Activated T-helper 1 cell treated with anti-CD3 and anti-CD28 coated beads, Interleukin-12 subunit alpha, Interleukin-12 subunit beta, Interleukin-2, Interleukin-4 antibody, amounts not matched to agents 30 ng/mL and 10 ng/mL and 1 ng/mL, durations not matched to agents 14 hours and 24 hours and 36 hours (primary cell): Measurements from ENCODE around the gene INO80E. TPM values are rescaled to one million over a fixed set of nuclear protein-coding genes. Genes with fewer than 3 reads are reported as not detected.
"Not testable (repeated sequence)": the region's sequence is repeated elsewhere in the genome, so short reads cannot be mapped to it uniquely, and the experiment has no call there.

Experiments used
- DNase-seq: peaks from one replicate; pipeline ENCODE4 v3.0.0; 2021; ENCODE audit warnings: low spot score
- H3K27ac Mint-ChIP-seq: one replicate; pipeline ENCODE4 v1.8.0; 2021; ENCODE audit warnings: mild to moderate bottlenecking, mixed read lengths
- H3K27me3 Mint-ChIP-seq: one replicate; pipeline ENCODE4 v1.8.0; 2022; ENCODE audit warnings: mild to moderate bottlenecking, moderate library complexity, mixed read lengths; ENCODE audit not compliant: insufficient read depth
- H3K36me3 Mint-ChIP-seq: one replicate; pipeline ENCODE4 v1.8.0; 2021; ENCODE audit warnings: low read depth, mixed read lengths
- H3K4me1 Mint-ChIP-seq: one replicate; pipeline ENCODE4 v1.8.0; 2021; ENCODE audit warnings: low read depth, mixed read lengths
- H3K4me3 Mint-ChIP-seq: one replicate; pipeline ENCODE4 v1.8.0; 2021; ENCODE audit warnings: mild to moderate bottlenecking, moderate library complexity, mixed read lengths
- H3K9me3 Mint-ChIP-seq: one replicate; pipeline ENCODE4 v1.8.0; 2021; ENCODE audit warnings: mixed read lengths
- intact Hi-C: fragments of 100-400 bp; cut with micrococcal nuclease; formaldehyde crosslinking; loops from one replicate; pipeline ENCODE4 v1.15.1; 2024
- total RNA-seq: library from RNA; stranded (reverse); gene quantifications from 2 replicates; pipeline ENCODE4 v1.2.3, GENCODE V29; 2022

Gene INO80E
- total RNA-seq, 1 donor from 2014 or later, result 137 TPM

GRCh38 chr16:30010844-30011713 is 15.0 kb downstream of the INO80E start, which contains the start of gene DOC2A:
Gene DOC2A (minus strand): TSS chr16:30011027. CDS start chr16:30010222, 805 bp downstream.
- no peak within 1 kb of the TSS for H3K27ac Mint-ChIP-seq
- H3K36me3 Mint-ChIP-seq, result no peaks in the 10 kb centered on the region
- H3K4me3 Mint-ChIP-seq, result peak within 1 kb of the TSS; percentile 87
- no peaks in the 10 kb centered on the region for H3K9me3 Mint-ChIP-seq
- H3K27me3 Mint-ChIP-seq, result peaks cover 29% of the 10 kb centered on the region
- intact Hi-C loops, result no loop called here
- no peak for DNase-seq
- peaks cover 6% of the 10 kb centered on the region for H3K4me1 Mint-ChIP-seq

- Mint-ChIP-seq H3K27me3 (peaks cover 29% of the 10 kb centered on the region), H3K27ac (peak overlapping the region; percentile 86), H3K9me3 (no peaks in the 10 kb centered on the region), H3K4me1 (peaks cover 6% of the 10 kb centered on the region), H3K4me3 (peak overlapping the region; percentile 87), H3K36me3 (no peaks in the 10 kb centered on the region)
- intact Hi-C loops, result no loop called here
- no peak for DNase-seq
Measured at GRCh38 chr16:30011714-30012504, 15.9 kb downstream of the INO80E start.

GRCh38 chr16:30012598-30012997 is 16.6 kb downstream of the INO80E start:
- intact Hi-C loops, DNase-seq, H3K4me3 Mint-ChIP-seq, H3K9me3 Mint-ChIP-seq, H3K4me1 Mint-ChIP-seq, H3K27ac Mint-ChIP-seq, H3K36me3 Mint-ChIP-seq: not testable (repeated sequence)
- H3K27me3 Mint-ChIP-seq, result peaks cover 29% of the 10 kb centered on the region

DNA sequence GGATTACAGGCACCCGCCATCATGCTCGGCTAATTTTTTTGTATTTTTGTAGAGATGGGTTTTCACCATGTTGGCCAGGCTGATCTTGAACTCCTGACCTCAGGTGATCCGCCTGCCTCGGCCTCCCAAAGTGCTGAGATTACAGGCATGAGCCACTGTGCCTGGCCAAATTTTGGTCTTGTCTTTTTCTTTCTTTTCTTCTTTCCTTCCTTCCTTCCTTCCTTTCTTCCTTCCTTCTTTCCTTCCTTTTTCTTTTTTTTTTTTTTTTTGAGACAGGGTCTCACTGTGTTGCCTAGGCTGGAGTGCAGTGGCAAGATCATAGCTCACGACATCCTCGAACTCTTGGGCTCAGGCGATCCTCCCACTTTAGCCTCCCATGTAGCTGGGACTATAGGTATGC is 19.4 kb downstream of the INO80E start:
- H3K36me3 Mint-ChIP-seq, H3K4me3 Mint-ChIP-seq, intact Hi-C loops, H3K9me3 Mint-ChIP-seq, DNase-seq, H3K27ac Mint-ChIP-seq: not testable (repeated sequence)
- peaks cover 12% of the 10 kb centered on the region for H3K4me1 Mint-ChIP-seq
- peaks cover 21% of the 10 kb centered on the region for H3K27me3 Mint-ChIP-seq

- DNase-seq, result no peak
- peaks cover 22% of the 10 kb centered on the region for H3K27me3 Mint-ChIP-seq
- H3K9me3 Mint-ChIP-seq, result no peaks in the 10 kb centered on the region
- peaks cover 22% of the 10 kb centered on the region for H3K4me1 Mint-ChIP-seq
- H3K4me3 Mint-ChIP-seq, result no peak overlapping the region
- H3K27ac Mint-ChIP-seq, result no peak overlapping the region
- H3K36me3 Mint-ChIP-seq, result no peaks in the 10 kb centered on the region
- intact Hi-C loops, result no loop called here
Measured at GRCh38 chr16:30016555-30017276, 20.7 kb downstream of the INO80E start.

DNA sequence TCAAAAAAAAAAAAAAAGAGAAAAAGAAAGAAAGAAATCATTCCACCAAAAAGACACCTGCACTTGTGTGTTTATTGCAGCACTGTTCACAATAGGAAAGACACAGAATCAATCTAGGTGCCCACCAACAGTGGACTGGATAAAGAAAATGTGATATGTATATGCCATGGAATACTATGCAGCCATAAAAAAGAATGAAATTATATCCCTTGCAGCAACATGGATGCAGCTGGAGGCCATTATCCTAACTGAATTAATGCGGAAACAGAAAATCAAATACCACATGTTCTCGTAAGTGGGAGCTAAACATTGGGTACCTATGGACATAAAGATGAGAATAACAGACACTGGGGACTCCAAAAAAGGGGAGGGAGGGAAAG is 21.2 kb downstream of the INO80E start:
- Mint-ChIP-seq H3K4me3 (no peak overlapping the region), H3K36me3 (no peaks in the 10 kb centered on the region), H3K9me3 (no peaks in the 10 kb centered on the region), H3K27me3 (peaks cover 17% of the 10 kb centered on the region), H3K27ac (no peak overlapping the region), H3K4me1 (peaks cover 17% of the 10 kb centered on the region)
- DNase-seq, result no peak
- intact Hi-C loops, result no loop called here

DNA sequence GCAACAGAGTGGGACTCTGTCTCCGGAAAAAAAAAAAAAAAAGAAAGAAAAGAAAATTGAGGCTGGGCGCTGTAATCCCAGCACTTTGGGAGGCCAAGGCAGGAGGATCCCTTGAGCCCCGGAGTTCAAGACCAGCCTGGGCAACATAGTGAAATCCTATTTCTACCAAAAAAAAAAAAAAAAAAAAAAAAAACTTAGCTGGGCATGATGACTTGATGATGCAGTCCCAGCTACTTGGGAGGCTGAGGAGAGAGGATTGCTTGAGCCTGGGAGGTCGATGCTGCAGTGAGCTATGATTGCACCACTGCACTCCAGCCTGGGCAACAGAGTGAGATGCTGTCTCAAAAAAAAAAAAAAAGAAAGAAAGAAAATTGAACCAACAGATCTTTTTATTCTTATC is 21.9 kb downstream of the INO80E start:
- peaks cover 12% of the 10 kb centered on the region for H3K27me3 Mint-ChIP-seq
- H3K4me3 Mint-ChIP-seq, H3K36me3 Mint-ChIP-seq, intact Hi-C loops, H3K9me3 Mint-ChIP-seq, H3K27ac Mint-ChIP-seq, DNase-seq: not testable (repeated sequence)
- peaks cover 17% of the 10 kb centered on the region for H3K4me1 Mint-ChIP-seq

DNA sequence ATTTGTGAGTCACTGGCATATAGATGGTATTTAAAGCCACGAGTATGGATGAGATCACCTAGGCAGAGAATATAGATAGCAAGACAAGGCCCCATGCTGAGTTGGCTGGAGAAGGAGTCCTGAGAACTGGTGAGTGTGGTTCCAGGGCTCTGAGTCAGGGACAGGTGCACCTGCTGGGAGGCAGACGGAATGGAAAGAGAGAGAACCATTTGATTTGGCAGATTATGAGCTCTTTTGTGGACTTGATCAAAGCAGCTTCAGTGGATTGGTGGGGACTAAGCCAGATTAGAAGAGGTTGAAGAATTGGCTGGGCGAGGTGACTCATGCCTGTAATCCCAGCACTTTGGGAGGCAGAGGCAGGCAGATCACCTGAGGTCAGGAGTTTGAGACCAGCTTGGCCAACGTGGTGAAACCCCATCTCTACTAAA is 22.7 kb downstream of the INO80E start:
- Mint-ChIP-seq H3K9me3 (no peaks in the 10 kb centered on the region), H3K4me3 (no peak overlapping the region), H3K4me1 (peaks cover 17% of the 10 kb centered on the region), H3K27me3 (peaks cover 12% of the 10 kb centered on the region), H3K36me3 (no peaks in the 10 kb centered on the region), H3K27ac (peak overlapping the region; percentile 1)
- DNase-seq, result no peak
- intact Hi-C loops, result no loop called here

- intact Hi-C loops, result loop anchor here (5.0 kb wide), 2 partner anchors 201 to 216 kb away; partner anchors contain the start of genes MAZ and MVP
- no peak within 1 kb of the TSS for H3K27ac Mint-ChIP-seq
Measured at GRCh38 chr16:30022887-30023286, 26.8 kb downstream of the INO80E start, which contains the start of gene C16orf92. Gene C16orf92 (plus strand): TSS chr16:30023198. CDS start chr16:30023341, 143 bp downstream.

GRCh38 chr16:30023586-30023985 is 27.5 kb downstream of the INO80E start:
- H3K4me1 Mint-ChIP-seq, result peaks cover 16% of the 10 kb centered on the region
- no peaks in the 10 kb centered on the region for H3K36me3 Mint-ChIP-seq
- no peaks in the 10 kb centered on the region for H3K9me3 Mint-ChIP-seq
- no peak overlapping the region for H3K27ac Mint-ChIP-seq
- no peak overlapping the region for H3K4me3 Mint-ChIP-seq
- intact Hi-C loops, result loop anchor here (5.0 kb wide), 2 partner anchors 201 to 216 kb away; partner anchors contain the start of genes MAZ and MVP
- no peak for DNase-seq
- peaks cover 26% of the 10 kb centered on the region for H3K27me3 Mint-ChIP-seq

More at GRCh38 chr16:30022887-30023286, 26.8 kb downstream of the INO80E start, which contains the start of gene C16orf92:
- Mint-ChIP-seq H3K4me3 (peak within 1 kb of the TSS; percentile 9), H3K27me3 (peaks cover 25% of the 10 kb centered on the region), H3K9me3 (no peaks in the 10 kb centered on the region), H3K36me3 (no peaks in the 10 kb centered on the region), H3K4me1 (peaks cover 17% of the 10 kb centered on the region)
- DNase-seq, result no peak

- intact Hi-C loops, result loop anchor here (5.0 kb wide), 2 partner anchors 202 to 217 kb away; partner anchors contain the start of genes MAZ and MVP
- H3K4me3 Mint-ChIP-seq, result no peak overlapping the region
- no peak overlapping the region for H3K27ac Mint-ChIP-seq
- H3K9me3 Mint-ChIP-seq, result no peaks in the 10 kb centered on the region
- no peaks in the 10 kb centered on the region for H3K36me3 Mint-ChIP-seq
- DNase-seq, result no peak
- H3K4me1 Mint-ChIP-seq, result peaks cover 13% of the 10 kb centered on the region
- H3K27me3 Mint-ChIP-seq, result peaks cover 31% of the 10 kb centered on the region
Measured at GRCh38 chr16:30024451-30024850, 28.4 kb downstream of the INO80E start.

- Mint-ChIP-seq H3K4me1 (peaks cover 13% of the 10 kb centered on the region), H3K27ac (no peak overlapping the region), H3K9me3 (no peaks in the 10 kb centered on the region), H3K36me3 (no peaks in the 10 kb centered on the region), H3K27me3 (peaks cover 38% of the 10 kb centered on the region), H3K4me3 (no peak overlapping the region)
- intact Hi-C loops, result no loop called here
- DNase-seq, result no peak
Measured at GRCh38 chr16:30025156-30025555, 29.1 kb downstream of the INO80E start.
